Measurements from ENCODE around the gene PATE2. TPM values are rescaled to one million over a fixed set of nuclear protein-coding genes. Genes with fewer than 3 reads are reported as not detected.

Gene PATE2
- total RNA-seq, 4 donors from 2014 or later, result 0.85 TPM; not detected in 3

DNA sequence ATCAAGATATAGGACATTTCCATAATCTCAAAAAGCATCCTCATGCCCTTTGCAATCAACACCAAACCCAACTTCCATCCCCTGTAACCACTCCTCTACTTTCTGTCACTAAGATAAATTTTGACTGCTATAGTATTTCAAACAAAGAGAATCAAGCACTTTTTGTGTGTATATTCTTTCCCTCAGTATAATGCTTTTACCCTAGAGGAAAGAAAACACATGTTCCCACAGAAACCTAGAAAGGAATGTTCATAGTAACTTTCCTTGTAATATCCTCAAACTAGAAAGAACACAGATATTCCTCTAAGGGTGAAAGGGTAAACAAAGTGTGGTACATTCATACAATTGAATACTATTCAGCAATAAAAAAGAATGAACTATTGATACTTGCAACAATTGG is 38.0 kb downstream of the PATE2 start:
- Histone ChIP-seq H3K4me1 (no peaks in the 10 kb centered on the region), H3K27ac (no peak overlapping the region), H3K27me3 (no peaks in the 10 kb centered on the region), H3K9me3 (no peaks in the 10 kb centered on the region), H3K36me3 (no peaks in the 10 kb centered on the region), H3K4me3 (no peak overlapping the region)
- DNase-seq, result no peak
- TF ChIP-seq, protein P1, sequence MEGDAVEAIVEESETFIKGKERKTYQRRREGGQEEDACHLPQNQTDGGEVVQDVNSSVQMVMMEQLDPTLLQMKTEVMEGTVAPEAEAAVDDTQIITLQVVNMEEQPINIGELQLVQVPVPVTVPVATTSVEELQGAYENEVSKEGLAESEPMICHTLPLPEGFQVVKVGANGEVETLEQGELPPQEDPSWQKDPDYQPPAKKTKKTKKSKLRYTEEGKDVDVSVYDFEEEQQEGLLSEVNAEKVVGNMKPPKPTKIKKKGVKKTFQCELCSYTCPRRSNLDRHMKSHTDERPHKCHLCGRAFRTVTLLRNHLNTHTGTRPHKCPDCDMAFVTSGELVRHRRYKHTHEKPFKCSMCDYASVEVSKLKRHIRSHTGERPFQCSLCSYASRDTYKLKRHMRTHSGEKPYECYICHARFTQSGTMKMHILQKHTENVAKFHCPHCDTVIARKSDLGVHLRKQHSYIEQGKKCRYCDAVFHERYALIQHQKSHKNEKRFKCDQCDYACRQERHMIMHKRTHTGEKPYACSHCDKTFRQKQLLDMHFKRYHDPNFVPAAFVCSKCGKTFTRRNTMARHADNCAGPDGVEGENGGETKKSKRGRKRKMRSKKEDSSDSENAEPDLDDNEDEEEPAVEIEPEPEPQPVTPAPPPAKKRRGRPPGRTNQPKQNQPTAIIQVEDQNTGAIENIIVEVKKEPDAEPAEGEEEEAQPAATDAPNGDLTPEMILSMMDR (IDR thresholded peaks at IDR 0.05), result no peak
- intact Hi-C loops (cut with DNase I; ENCODE audit: low total_unique reads), result no loop called here

DNA sequence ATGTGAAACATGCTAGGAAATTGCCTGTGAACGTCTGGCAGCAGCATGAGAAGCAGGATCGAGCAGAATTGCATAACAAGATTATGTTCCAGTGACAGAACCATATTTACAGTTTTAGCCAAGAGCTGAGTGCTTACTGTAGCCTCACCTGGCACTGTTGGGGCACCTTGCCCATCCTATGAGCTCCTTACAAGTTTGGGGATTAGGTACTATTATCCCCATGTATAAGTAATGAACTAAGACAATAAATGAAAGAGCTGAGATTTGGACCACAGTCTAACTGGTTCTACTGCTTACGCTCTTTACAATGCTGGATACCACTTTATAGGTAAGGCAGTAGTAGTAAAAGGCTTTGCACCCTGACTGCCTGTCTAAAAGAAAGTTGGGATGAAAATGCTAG is 49.7 kb downstream of the PATE2 start:
- no peak for DNase-seq
- no peak overlapping the region for H3K27ac ChIP-seq
- intact Hi-C loops (cut with DNase I; ENCODE audit: low total_unique reads), result no loop called here
- H3K36me3 ChIP-seq, result no peaks in the 10 kb centered on the region
- TF ChIP-seq POLR2A (IDR thresholded peaks at IDR 0.05), result no peak
- TF ChIP-seq, protein P1 (IDR thresholded peaks at IDR 0.05), result no peak
- no peaks in the 10 kb centered on the region for H3K4me1 ChIP-seq
- H3K27me3 ChIP-seq, result no peaks in the 10 kb centered on the region
- no peaks in the 10 kb centered on the region for H3K9me3 ChIP-seq
- no peak overlapping the region for H3K4me3 ChIP-seq

Other genes starting within 250 kb of the PATE2 start
- gene EI24, start 209.4 kb downstream of the PATE2 start, total RNA-seq, result 10 to 100 TPM; 22.3 to 77.4 (median 69.2) TPM
- 100 to 1,000 TPM in 2 of 4 donors, 10 to 100 TPM in 2; 66.6 to 183 (median 105) TPM for gene STT3A, start 186.0 kb downstream of the PATE2 start, total RNA-seq
- 10 to 100 TPM in 1 of 4 donors, 1 to 10 TPM in 2, not detected in 1; 1.6 to 35.4 (median 2.6) TPM for gene CHEK1, start 153.7 kb downstream of the PATE2 start, total RNA-seq
- not detected for gene ACRV1, start 98.0 kb downstream of the PATE2 start, total RNA-seq
- not detected for gene PATE1, start 32.5 kb downstream of the PATE2 start, total RNA-seq
- gene PATE3, start 9.3 kb upstream of the PATE2 start, total RNA-seq, result not detected
- not detected for gene PATE4, start 54.5 kb upstream of the PATE2 start, total RNA-seq
- gene HYLS1, start 108.8 kb upstream of the PATE2 start, total RNA-seq, result 10 to 100 TPM in 1 of 4 donors, 1 to 10 TPM in 2, under 1 TPM in 1; 0.26 to 10.9 (median 4.2) TPM
- gene PUS3, start 124.4 kb upstream of the PATE2 start, total RNA-seq, result 10 to 100 TPM in 2 of 4 donors, 1 to 10 TPM in 2; 1.8 to 19.4 (median 10.2) TPM
- 1 to 10 TPM in 1 of 4 donors, under 1 TPM in 1, not detected in 2; 0.46 to 1.1 TPM for gene DDX25, start 125.7 kb upstream of the PATE2 start, total RNA-seq
- 1 to 10 TPM in 2 of 4 donors, not detected in 2; 1.1 to 9.5 TPM for gene VSIG10L2, start 167.2 kb upstream of the PATE2 start, total RNA-seq